Kidney epithelial cell (primary cell): ENCODE results near the gene PRKG2. TPM values are rescaled to one million over a fixed set of nuclear protein-coding genes. Genes with fewer than 3 reads are reported as not detected.

Experiments used
- DNase-seq: peaks from one replicate; pipeline ENCODE4 v3.0.0-alpha.2; 2010; ENCODE audit warnings: low read depth
- H3K27me3 ChIP-seq: 2 replicates; pipeline ENCODE4 v1.6.0; 2011; ENCODE audit warnings: low read length; ENCODE audit not compliant: control insufficient read depth, insufficient read depth
- H3K36me3 ChIP-seq: 2 replicates; pipeline ENCODE4 v1.5.1; 2011; ENCODE audit warnings: low read length; ENCODE audit not compliant: control insufficient read depth, insufficient read depth
- H3K4me3 ChIP-seq: 2 replicates; pipeline ENCODE4 v1.5.1; 2011; ENCODE audit warnings: low read depth, mild to moderate bottlenecking, control low read depth, low read length
- CTCF ChIP-seq: IDR thresholded peaks from 2 replicates; pipeline ENCODE4 v1.5.1; 2011; ENCODE audit warnings: mild to moderate bottlenecking, moderate library complexity, low read length, control low read depth, inconsistent platforms; ENCODE audit not compliant: insufficient read depth, poor library complexity, severe bottlenecking
- total RNA-seq: library from RNA; depleted of rRNA; stranded (reverse); fragments of >200 nt; gene quantifications from 2 replicates; pipeline ENCODE4 v1.2.3, GENCODE V29; 2015

Gene PRKG2
- total RNA-seq, 1 donor from 2014 or later = 2.3 TPM

DNA sequence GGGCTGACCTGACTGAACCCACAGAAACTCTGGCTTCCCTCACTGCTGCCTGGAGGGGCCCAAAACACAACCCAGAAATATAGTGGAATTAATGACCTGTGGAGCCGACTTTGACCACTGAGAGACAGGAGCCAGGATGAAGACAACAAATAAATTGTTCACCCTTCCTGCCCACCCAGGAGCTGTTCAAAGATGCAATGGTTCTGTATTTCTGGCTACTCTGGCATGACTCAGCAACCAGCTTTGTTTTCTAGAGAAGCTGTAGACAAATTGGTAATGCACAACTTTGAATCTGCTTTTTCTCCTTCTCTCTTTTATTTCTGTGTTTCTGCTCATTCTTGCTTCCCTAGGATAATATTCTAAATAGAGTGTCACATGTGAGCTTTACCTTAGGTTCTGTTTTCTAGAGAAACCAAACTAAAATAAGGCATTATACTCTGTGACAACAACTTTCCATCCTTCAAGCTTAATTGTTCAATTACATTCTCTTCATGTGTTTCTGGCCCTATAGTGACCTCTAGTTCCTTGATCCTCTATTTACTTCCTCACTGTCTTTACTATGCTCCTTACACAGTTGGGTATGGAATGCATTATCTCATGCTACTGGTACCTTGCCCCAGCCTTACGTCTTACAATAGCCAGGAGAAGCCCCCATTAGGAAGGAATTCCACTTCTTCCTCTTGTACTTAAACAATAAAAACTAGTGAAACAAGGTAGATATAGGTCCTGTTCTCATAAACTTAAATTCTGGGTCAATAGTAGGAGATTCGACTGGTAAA lies 6.5 kb upstream of the PRKG2 start:
- H3K4me3 ChIP-seq = no peak overlapping the region
- no peaks in the 10 kb centered on the region for H3K36me3 ChIP-seq
- TF ChIP-seq CTCF = no peak
- H3K27me3 ChIP-seq = no peaks in the 10 kb centered on the region
- DNase-seq = no peak

- Histone ChIP-seq H3K27me3 (peaks cover 3% of the 10 kb centered on the region), H3K4me3 (no peak overlapping the region), H3K36me3 (no peaks in the 10 kb centered on the region)
- TF ChIP-seq CTCF = no peak
- DNase-seq = no peak
Observed at GRCh38 chr4:81220271-81220670, 5.2 kb upstream of the PRKG2 start.

DNA sequence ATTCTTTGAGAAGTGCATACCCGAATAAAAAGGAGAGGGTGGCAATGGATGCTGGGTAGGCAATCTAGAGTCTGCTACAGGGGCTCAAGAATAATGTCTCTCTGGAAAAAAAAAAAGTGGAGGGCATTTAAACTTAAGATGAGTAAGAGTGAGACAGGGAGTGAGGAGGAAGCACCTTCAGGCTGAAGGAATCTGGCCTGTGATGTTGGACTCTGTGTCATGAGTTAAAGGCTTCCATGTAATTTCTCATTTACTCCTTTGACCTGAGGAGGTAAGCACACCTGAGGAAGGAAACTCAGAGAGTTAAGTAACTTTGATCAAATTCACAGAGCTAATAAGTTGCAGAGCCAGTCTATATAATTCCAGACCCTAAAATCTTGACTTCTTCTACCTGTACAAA lies 3.2 kb upstream of the PRKG2 start:
- no peak for TF ChIP-seq CTCF
- no peak overlapping the region for H3K4me3 ChIP-seq
- no peaks in the 10 kb centered on the region for H3K36me3 ChIP-seq
- no peak for DNase-seq
- H3K27me3 ChIP-seq = peaks cover 16% of the 10 kb centered on the region

- no peak overlapping the region for H3K4me3 ChIP-seq
- no peaks in the 10 kb centered on the region for H3K36me3 ChIP-seq
- no peak for TF ChIP-seq CTCF
- no peak for DNase-seq
- H3K27me3 ChIP-seq = peaks cover 16% of the 10 kb centered on the region
Observed at GRCh38 chr4:81217779-81218178, 2.8 kb upstream of the PRKG2 start.

DNA sequence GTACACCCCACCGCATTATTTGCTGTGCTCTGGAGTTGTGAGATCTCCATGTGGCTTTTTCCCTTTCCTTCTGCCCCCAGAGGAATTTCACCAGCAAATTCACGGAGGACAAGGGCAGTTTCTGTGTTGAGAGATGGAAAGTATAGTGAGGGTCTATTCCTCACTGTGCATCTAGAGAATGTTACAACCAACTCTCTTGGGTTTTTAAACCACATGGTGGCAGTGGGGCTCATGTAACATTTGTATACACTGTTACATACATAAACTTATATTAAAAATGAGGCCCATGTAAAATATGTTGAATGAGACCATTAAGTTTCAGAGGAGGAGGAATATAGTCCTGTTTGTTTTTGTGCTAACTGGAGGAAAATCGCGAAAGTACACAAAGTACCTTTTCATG lies 909 bp upstream of the PRKG2 start:
- TF ChIP-seq CTCF = no peak
- no peak for DNase-seq
- no peak overlapping the region for H3K4me3 ChIP-seq
- peaks cover 16% of the 10 kb centered on the region for H3K27me3 ChIP-seq
- H3K36me3 ChIP-seq = no peaks in the 10 kb centered on the region
